Measurements from ENCODE around the gene PARP8.

The PARP8 gene

GRCh38 chr5:50751064-50751657, 84.7 kb downstream of the PARP8 start:
- Histone ChIP-seq H4K20me1 (ENCODE audit: insufficient read depth, low read length) (no peaks in the 10 kb centered on the region), H2AFZ (ENCODE audit: low read depth, low read length) (no peak overlapping the region), H3K36me3 (ENCODE audit: insufficient read depth, low read length) (peaks cover 3% of the 10 kb centered on the region; the same call in 1 of the 2 replicates), H3K79me2 (ENCODE audit: insufficient read depth, low read length) (peaks cover 56% of the 10 kb centered on the region), H3K4me3 (ENCODE audit: low read depth in 1 of 2, low read length in 2 of 2) (no peak overlapping the region), H3K27ac (ENCODE audit: low read length) (no peak overlapping the region), H3K9me3 (ENCODE audit: insufficient read depth, low read length, severe bottlenecking) (no peaks in the 10 kb centered on the region), H3K4me2 (ENCODE audit: insufficient read depth, low read length) (no peak overlapping the region), H3K27me3 (ENCODE audit: insufficient read depth, low read length, poor library complexity) (no peaks in the 10 kb centered on the region), H3K4me1 (ENCODE audit: insufficient read depth, low read length) (peaks cover 43% of the 10 kb centered on the region), H3K9ac (ENCODE audit: low read depth, low read length) (no peak overlapping the region)
- ATAC-seq (ENCODE audit: insufficient read depth, low read depth) (peak; percentile 94), DNase-seq (peak; percentile 56)
- TF ChIP-seq CTCF (IDR thresholded peaks at IDR 0.05; ENCODE audit: borderline replicate concordance, extremely low read depth, low read length, poor library complexity, severe bottlenecking): peak; percentile 89
- no peak for TF ChIP-seq EZH2 (IDR thresholded peaks at IDR 0.05; ENCODE audit: borderline replicate concordance, low read depth, low read length, severe bottlenecking)

GRCh38 chr5:50752800-50753199, 86.4 kb downstream of the PARP8 start:
- peaks cover 3% of the 10 kb centered on the region; the same call in 1 of the 2 replicates for H3K36me3 ChIP-seq (ENCODE audit: insufficient read depth, low read length)
- DNase-seq (no peak), ATAC-seq (ENCODE audit: insufficient read depth, low read depth) (no peak)
- no peak overlapping the region for H3K27ac ChIP-seq (ENCODE audit: low read length)
- H2AFZ ChIP-seq (ENCODE audit: low read depth, low read length): no peak overlapping the region
- no peaks in the 10 kb centered on the region for H3K27me3 ChIP-seq (ENCODE audit: insufficient read depth, low read length, poor library complexity)
- no peak overlapping the region for H3K4me2 ChIP-seq (ENCODE audit: insufficient read depth, low read length)
- peaks cover 32% of the 10 kb centered on the region for H3K4me1 ChIP-seq (ENCODE audit: insufficient read depth, low read length)
- TF ChIP-seq EZH2 (IDR thresholded peaks at IDR 0.05; ENCODE audit: borderline replicate concordance, low read depth, low read length, severe bottlenecking) (no peak), CTCF (IDR thresholded peaks at IDR 0.05; ENCODE audit: borderline replicate concordance, extremely low read depth, low read length, poor library complexity, severe bottlenecking) (no peak)
- H3K9me3 ChIP-seq (ENCODE audit: insufficient read depth, low read length, severe bottlenecking): no peaks in the 10 kb centered on the region
- peaks cover 41% of the 10 kb centered on the region for H3K79me2 ChIP-seq (ENCODE audit: insufficient read depth, low read length)
- no peaks in the 10 kb centered on the region for H4K20me1 ChIP-seq (ENCODE audit: insufficient read depth, low read length)
- no peak overlapping the region for H3K9ac ChIP-seq (ENCODE audit: low read depth, low read length)
- no peak overlapping the region for H3K4me3 ChIP-seq (ENCODE audit: low read depth in 1 of 2, low read length in 2 of 2)

GRCh38 chr5:50759526-50760270, 93.3 kb downstream of the PARP8 start:
- H3K4me2 ChIP-seq (ENCODE audit: insufficient read depth, low read length): no peak overlapping the region
- H3K9me3 ChIP-seq (ENCODE audit: insufficient read depth, low read length, severe bottlenecking): no peaks in the 10 kb centered on the region
- ATAC-seq (ENCODE audit: insufficient read depth, low read depth): no peak
- H3K27ac ChIP-seq (ENCODE audit: low read length): no peak overlapping the region
- TF ChIP-seq EZH2 (IDR thresholded peaks at IDR 0.05; ENCODE audit: borderline replicate concordance, low read depth, low read length, severe bottlenecking) (no peak), CTCF (IDR thresholded peaks at IDR 0.05; ENCODE audit: borderline replicate concordance, extremely low read depth, low read length, poor library complexity, severe bottlenecking) (no peak)
- no peaks in the 10 kb centered on the region for H3K27me3 ChIP-seq (ENCODE audit: insufficient read depth, low read length, poor library complexity)
- no peak overlapping the region for H3K4me3 ChIP-seq (ENCODE audit: low read depth in 1 of 2, low read length in 2 of 2)
- peaks cover 29% of the 10 kb centered on the region for H3K36me3 ChIP-seq (ENCODE audit: insufficient read depth, low read length)
- H3K79me2 ChIP-seq (ENCODE audit: insufficient read depth, low read length): peaks cover 7% of the 10 kb centered on the region; the same call in 1 of the 2 replicates
- H3K4me1 ChIP-seq (ENCODE audit: insufficient read depth, low read length): no peaks in the 10 kb centered on the region
- no peaks in the 10 kb centered on the region for H4K20me1 ChIP-seq (ENCODE audit: insufficient read depth, low read length)
- H2AFZ ChIP-seq (ENCODE audit: low read depth, low read length): no peak overlapping the region
- H3K9ac ChIP-seq (ENCODE audit: low read depth, low read length): no peak overlapping the region
- no peak for DNase-seq

Data from DND-41 (cell line).